GM19035 (cell line): ENCODE data around the gene CISD3.
A peak's percentile ranks its signal among the peaks of the same experiment; 100 is the strongest.

Source experiments
- ATAC-seq: cut with Tn5 transposase; IDR thresholded peaks from one replicate; pipeline ENCODE4 v1.9.1; 2021; ENCODE audit not compliant: unreplicated experiment

Gene CISD3, protein sequence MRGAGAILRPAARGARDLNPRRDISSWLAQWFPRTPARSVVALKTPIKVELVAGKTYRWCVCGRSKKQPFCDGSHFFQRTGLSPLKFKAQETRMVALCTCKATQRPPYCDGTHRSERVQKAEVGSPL

DNA sequence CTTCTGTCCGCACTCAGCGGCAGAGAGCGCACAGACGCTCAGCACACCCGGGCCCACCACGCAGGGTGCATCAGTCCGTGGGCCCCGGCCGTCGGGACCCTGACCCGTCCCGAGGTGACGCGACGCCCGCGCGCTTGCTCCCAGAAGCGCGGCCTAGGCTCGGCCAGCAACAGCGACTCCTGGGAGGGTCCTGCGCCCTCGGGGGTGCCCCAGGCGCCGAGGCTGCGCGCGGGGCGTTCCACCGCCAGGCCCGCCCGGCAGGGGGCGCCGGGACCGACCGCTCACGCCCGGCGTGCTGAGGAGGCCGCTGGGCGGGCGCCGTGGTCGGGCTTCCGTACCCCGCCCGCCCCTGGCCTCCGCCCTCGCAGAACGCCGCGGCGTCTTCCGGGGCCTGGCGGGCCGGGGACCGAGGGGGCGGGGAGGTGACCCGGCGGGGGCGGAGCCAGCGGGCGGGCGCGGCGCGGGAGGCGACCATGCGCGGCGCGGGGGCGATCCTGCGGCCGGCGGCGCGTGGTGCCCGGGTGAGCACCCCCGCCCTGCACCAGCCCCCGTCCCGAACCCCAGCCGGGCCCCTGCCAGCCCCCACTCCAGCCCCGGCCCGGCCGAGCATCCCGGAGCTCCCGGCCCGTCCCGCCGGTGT lies at the start of gene CISD3:
TSS of gene CISD3 (plus strand) at position 456 of the 640 bp plus-strand sequence. CDS start at position 474, 18 bp downstream.
- peak; percentile 76 for ATAC-seq

DNA sequence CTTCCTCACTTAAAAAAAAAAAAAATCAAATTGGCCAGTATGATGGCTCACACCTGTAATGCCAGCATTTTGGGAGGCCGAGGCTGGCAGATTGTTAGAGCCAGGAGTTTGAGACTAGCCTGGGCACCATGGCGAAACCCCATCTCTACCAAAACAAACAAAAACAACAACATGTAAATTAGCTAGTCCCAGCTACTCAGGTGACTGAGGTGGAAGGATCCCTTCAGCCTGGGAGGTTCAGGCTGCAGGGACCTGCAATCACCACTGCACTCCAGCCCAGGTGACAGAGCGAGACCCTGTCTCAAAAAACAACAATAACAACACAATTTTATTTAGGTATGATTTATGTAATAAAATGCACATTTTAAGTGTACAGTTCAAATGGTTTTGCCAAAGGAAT lies 49.0 kb upstream of the CISD3 start:
- ATAC-seq = no peak

DNA sequence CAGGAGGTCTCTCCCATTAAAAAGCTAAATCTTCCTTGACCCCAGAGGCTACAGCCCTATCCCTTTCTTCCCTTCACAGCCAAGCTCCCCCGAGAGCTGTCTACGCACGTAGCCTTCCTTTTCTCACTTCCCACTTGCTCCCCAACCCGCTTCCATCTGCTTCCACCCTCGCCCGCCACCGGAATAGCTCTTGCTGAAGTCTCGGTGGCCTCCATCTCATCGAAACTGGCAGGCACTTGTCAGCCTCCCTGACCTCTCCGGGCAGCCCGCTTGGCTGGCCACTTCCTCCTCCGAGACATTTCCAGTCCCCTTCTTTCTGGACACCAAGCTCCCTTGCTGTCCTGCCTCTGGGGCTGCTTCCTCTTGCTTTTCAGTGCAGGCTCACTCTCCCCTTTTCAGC lies 44.6 kb upstream of the CISD3 start:
- no peak for ATAC-seq

DNA sequence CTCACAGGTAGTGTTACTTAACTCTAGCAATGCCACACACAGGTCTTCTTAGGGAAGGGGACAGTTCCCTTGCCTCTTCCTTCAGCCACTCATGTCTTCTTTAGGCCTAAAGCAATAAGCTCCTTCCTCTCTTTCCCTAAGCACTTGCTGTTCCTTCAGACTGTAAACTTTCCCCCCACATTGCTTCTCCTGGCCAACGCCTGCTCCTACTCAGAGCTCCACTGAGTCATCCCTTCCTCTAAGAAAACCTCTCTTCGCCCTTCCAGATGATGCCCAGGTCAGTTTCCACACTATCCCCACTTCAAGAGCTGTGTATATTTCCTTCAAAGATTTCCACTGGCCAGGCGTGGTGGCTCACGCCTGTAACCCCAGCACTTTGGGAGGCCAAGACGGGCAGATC lies 42.9 kb upstream of the CISD3 start:
- ATAC-seq = no peak

DNA sequence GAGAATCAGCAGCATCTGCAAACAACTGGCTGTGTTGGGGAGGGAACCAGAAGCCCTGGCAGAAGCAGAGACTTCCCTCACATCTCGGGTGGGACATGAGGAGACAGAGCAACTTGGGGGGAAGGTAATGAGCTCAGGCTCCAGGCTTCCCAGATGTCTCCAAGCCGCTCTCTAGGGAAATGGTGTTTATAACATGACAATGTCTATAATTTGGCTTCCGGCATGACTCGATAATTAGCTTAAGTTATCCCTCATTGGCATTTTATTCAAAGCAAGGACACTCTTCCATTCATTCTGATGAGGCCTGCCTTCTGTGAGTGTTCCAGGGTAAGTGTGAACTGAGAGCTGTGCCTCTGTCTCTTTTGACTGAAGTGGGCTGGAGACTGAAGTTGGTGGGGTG lies 39.8 kb upstream of the CISD3 start:
- ATAC-seq = no peak

DNA sequence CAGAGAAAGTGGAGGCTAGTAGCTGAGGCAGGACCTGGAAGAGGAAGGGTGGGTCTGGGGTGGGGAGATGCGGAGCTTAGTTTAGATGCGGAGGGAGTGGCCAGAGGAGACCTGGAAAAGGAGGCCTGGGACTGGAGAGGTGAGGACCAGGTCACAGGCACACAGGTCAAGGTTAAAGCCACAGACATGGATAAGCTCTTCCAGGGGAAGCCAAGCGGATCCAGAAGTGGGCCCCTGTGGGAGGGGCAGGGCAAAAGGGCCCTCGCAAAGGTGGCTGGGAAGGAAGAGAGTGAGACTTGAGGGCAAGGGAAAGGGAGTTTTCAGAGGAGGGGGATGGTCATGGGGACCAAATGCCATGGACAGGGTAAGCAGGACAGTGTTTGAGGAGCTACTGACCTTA lies 39.0 kb upstream of the CISD3 start:
- ATAC-seq = no peak

DNA sequence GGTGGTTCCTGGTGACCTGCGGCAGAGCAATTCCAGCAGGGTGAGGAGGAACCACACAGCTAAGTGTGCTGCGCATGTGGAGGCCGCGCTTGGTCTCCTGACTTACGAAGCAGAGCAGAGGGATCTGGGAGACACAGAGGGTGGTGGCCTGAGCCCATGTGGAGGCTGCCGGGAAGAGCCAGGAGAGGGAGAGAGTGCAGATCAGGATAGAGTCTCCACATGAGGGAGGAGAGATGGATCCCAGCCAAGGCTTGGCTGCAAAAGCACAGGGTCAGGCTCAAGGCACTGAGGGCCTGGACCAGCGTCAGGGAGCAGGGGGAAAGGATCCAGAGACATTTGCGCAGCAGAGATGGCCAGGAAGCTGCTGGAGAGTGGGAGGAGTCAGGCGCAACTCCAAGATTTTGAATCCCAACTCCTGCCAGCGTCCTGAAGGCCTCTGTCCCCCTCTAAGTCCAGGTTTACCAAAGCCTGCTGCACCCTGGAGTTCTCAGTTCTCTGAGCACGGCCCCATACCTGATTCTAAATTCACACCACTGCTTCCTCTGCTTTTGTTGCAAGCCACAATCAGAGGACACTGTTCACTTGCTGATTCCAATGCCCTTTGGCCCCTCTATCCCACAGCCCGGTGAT lies 36.3 kb upstream of the CISD3 start:
- no peak for ATAC-seq

DNA sequence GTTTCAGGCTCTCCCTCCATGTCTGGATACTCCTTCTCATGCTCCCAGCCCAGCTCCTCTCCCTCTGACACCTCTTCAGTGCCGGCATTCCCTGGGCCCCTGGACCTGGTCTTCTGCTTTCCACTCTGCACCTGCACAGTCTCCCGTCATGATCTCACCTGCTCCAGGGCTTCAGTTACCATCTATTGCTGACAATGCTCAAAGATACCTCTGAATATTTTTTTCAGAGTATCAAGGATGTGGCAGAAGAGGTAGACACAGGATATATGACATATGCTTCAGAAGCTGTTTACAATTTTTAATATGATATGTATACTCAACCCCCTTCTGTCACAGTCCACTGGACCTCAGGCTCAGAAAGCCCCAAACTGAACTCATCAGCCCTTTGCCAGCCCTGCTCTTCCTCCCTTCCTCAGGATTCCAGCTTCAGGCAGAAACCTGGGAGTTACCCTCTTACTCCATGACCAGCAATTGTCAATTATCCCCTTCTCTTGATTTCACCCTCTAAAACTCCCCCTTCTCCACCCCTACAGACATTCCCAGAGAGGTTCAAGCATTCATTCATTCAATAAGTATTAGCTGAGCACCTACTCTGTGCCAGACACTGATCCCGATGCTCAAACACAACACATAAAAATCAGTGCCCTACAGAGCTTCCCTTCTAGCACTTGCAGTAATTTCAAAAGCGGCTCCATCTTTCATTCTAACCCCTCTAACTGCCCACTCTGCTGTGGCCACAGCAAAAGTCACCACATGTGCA lies 32.9 kb upstream of the CISD3 start:
- no peak for ATAC-seq

DNA sequence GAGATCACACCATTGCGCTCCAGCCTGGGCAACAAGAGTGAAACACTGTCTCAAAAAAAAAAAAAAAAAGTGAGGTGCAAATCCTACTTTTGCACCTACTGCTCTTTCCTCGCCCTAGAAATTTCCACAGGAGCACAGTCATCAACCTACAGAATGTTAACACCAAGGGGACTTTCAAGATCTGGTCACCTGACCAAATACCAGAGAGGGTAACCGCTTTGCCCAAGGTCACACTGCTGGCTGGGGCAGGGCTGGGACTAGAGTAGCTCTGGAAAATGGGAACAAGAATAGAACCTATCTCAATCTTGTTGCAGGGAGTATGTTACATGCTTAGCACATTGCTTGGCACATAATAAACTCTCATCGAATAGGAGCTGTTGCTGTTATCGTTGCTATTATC lies 31.4 kb upstream of the CISD3 start:
- ATAC-seq = no peak

DNA sequence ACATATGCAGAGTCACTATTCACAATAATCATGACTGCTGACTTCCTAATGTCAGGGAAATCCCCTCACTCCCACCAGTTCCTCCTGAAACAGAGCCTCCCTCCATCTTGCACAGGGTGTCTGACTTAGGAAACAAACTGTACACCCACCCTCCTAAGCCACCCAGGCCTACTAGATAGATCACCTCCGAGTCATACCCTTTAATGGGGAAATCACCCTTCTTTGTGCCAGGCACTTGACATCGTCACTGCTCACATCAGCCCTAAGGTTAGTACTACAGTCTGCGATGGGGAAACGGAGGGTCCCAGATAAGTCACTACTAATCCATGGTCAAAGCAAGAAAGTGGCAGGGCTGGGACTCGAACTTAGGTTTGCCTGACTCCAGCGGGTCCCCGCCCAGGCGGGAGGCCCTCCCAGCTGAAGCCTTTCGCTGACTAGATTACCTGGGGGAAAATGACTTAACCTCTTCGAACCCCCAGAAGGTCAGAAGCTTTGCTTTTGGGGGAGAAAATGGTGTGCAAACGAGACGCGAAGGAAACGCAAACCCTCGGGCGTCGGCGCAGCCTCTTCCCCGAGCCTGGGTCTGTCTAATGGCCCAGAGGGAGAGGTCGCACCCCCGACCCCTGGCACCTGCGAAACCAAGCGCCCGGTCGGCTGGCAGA lies 28.5 kb upstream of the CISD3 start:
- ATAC-seq = peak; percentile 17

DNA sequence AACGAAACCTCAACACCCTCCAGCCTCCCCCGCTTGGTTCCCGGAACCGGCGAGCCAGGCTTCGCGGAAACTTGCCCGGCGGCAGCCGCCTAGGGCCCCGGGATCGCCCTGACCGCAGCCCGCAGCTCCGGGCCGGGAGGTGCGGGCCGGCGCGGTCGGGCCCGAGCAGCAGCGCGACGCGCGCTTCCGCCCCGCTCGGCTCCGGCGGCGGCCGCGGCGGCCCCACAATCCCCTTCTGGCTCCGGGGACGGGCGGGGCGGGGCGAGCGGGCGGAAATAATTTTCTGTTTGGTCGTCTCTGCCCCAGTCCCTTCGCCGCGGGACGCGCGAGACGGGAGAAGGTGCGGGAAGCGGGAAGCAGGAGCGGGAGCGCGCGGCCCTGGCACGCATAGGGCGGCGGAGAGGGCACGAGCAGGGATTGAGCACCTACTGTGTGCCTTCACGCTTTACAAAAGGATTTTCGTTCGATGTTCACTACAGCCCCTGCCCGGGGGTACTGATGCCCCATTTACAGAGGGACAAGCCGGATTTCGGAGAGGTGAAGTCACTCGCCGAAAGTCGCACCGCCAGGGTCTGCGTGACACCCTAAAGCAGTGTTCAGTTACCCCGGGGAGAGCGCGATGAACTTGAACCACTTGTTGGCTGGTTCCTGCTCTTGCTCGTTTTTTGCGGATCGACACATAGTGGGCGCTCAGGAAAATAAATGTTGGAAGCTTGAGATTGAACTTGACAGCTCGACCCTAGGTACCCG lies 27.8 kb upstream of the CISD3 start:
- peak; percentile 44 for ATAC-seq

DNA sequence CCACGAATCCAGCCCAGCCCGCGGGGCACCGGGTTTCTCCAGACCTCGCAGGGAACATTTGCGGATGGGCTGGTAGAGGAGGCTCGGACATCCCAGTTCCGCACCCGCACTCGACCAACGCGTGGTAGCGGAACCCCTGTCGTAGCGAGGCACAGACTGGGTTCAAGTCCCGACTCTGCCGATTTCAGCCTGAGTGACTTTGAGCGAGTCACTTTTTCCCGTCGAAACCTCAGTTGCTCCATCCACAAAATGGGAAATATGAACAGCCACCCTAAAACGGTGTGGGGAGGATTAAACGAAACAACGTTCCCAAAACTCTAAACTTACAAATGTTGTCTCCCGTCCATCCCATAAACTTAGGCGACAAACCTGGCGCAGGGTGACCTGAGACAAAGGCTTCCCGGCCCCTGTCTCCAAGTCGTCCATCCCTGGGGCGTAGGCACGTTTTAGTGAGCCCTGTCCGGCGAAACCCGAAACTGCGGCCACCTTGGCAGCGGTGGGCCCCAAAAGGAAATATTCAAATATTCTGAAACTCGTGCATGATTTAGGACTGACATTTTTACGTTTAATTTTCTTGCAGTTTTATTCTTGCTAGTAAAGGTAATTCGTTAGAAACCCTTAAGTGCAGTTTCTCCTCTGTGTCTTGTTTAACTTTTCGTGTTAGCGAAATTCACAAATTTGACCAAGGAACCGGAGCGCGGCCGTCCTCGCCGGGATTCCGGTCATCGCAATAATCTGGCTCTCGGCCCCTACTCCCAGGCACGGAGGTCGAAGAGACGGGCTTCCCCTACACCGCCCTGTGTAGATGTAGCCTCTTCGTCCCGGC lies 27.0 kb upstream of the CISD3 start:
- ATAC-seq = no peak

DNA sequence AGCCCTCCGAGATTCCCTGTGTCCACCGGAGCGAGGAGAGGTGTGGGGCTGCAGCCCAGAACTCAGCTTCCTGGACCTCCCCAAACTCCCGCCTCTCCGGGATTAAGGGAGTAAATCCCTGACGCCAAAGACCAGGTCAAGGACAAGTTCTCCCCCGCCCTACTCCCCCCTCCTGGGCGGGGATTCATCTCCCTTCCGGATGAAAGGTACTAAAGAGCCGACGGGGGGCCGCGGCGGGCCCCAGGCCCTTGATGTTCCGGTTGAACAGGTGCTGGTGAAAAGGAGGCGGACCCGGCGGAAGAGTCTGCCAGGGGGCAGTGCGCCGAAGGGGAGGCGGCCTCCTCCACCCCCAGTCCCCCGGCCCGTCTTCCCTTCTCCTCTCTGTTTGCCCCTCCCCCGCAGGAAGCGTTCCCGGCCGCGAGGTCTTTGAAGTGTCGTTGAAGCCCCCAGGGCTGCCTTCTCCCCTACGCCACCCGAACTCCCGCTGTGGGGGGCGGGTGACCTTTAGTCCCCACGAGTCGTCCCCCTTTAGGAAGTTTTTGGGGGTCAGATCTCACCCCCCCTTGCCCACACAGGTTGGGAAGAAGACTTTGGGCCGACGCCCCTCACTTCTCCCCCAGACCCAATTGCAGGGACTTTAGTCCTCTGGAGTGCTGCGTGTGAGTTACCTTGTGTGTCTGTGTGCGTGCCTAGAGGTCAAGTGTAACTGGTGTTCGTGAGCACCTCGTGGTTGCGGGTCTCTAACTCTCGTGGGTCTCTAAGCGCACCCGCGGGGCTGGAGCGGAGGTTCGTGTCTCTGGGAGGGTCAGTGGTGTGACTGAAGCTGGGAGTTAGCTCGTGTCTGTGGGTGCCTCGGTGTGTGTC lies 26.2 kb upstream of the CISD3 start:
- ATAC-seq = no peak

DNA sequence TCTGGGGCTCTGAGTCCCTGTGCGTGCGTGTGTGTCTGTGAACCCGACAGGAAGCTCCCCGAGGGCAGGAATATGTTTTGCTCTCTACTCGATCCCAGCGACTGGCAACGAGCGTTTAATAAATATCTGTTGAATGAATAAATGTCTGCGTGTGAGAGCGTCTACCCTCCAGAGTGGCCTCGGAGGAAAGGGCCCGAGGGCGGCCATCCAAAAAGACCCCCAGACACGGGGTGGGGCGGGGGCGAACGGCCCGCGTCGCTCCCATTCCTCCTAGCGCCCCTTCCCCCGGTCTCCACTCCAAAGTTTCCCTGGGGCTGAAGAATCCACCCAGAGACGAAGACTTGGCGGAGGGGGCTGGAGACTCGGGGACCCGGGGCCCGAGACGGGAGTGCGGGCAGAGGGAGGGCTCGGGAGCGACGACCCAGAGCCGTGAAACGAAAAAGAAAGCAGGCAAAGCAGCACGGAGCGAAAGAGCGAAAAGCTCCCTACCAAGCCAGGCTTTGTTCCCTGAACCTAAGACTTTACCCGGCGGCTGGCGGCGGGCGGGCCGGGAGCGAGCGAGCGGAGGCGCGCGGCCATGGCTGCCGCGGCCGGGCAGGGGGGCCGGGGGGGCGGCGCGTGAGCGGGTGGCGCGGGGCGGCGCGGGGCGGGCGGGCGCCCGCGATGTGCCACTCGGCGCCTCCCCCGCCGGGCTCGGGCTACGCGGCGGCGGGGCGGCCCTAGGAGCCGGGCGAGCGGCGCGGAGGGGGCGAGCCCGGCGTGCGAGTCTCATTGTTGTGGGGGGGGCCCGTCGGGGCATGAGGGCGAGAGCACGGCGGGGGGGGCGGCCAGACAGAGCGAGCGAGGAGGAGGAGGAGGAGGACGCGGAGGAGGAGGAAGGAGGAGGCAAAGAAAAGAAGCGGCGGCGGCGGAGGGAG lies 25.3 kb upstream of the CISD3 start, which contains the start of gene MLLT6:
TSS of gene MLLT6 (plus strand) at position 668 of the 917 bp plus-strand sequence. CDS start 360 bp downstream, outside the sequence.
- no peak for ATAC-seq

DNA sequence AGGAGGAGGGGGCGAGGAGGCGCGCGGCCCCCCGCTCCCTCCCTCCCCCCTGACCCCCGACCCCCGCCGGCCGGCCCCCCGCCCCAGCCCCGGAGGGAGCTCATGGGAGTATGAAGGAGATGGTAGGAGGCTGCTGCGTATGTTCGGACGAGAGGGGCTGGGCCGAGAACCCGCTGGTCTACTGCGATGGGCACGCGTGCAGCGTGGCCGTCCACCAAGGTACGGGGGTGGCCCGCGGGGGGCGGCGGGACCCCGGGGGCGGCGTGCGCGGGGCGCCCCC lies 24.7 kb upstream of the CISD3 start:
- no peak for ATAC-seq

DNA sequence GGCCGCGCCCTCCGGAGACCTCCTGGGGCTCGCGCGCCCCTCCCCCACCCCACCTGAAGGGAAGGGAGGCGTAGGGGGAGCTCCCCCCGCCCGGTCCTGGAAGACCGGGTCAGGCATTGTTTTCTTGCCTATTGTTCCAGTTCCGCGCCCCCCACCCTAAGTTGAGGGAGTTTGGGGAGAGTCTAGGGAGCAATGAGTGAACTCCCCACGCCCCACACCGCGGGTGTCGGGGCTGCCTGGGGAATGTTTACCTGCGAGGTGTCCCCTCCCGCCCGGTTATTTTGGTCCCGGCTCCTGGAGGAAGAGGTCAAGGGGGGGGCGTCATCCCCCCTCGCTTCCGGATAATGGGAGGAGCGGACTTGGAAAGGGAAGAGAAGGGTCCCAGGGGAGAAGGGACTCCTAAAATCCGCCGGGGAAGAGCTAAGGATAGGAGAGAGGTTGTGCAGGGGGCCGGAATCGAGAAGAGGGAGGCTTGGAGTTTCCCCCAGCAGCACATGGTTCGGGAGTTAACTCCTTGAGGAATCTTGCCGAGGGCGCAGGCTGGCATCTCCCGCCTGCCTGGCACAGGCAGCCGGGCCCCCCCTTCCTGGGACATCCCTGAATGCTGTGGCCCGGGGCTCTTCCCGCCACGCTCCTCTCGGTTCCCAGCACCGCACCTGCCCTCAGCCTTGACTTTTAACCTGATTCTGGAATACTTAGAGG lies 24.2 kb upstream of the CISD3 start:
- ATAC-seq = no peak

DNA sequence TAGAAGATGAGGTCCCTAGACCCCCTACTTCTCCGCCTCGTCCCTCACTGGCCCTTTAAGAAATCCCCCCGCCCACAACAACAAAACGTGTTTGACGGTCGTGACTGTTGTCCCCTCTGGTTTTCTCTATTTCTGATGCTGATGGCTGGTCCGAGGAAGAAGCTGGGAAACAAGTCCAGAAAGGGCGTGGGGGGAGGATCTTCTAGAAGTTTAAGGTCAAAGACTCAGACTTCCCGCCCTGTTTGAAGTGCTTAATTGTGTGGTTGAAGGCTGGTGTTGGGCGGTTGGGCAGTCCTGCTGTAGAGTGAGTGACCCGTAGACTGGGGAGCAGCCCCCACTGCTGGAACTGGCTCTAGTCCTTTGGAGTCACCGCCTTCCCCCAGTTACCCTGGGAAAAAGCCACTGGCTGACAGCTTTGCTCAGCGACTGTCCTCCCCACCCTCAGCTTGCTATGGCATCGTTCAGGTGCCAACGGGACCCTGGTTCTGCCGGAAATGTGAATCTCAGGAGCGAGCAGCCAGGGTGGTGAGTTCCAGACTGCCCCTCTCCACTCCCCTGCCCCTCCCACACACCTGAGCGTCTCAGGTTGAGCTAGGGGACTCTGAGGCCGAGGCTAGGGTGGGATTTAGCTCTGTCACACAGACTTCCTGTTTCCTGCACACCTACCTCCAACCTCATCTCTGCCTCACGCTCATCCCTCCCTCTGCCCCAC lies 23.5 kb upstream of the CISD3 start:
- ATAC-seq = no peak
